Activated T-cell treated with anti-CD3 and anti-CD28 coated beads, Interleukin-2, amount 50 U/mL, for 72 hours (primary cell): ENCODE data around the gene LPP. TPM values are rescaled to one million over a fixed set of nuclear protein-coding genes. Genes with fewer than 3 reads are reported as not detected.

Source experiments
- ATAC-seq, 2 donors: fragments of 150-1000 bp; cut with Tn5 transposase; replicated peaks in 1 of 2; 2 replicates each; pipeline ENCODE4 v1.10.0; 2021; ENCODE audit warnings: moderate library complexity in 2 of 2, mild to moderate bottlenecking in 1 of 2
- DNase-seq, 2 donors: peaks; one replicate each; pipeline ENCODE4 v3.0.0; 2021 to 2022; ENCODE audit warnings: mixed read lengths in 1 of 2
- H3K27ac Mint-ChIP-seq: one replicate; pipeline ENCODE4 v1.8.0; 2022; ENCODE audit warnings: mild to moderate bottlenecking, moderate library complexity, mixed read lengths
- H3K27me3 Mint-ChIP-seq: one replicate; pipeline ENCODE4 v1.8.0; 2022; ENCODE audit warnings: low read depth, mixed read lengths
- H3K36me3 Mint-ChIP-seq, 2 donors: one replicate each; pipeline ENCODE4 v1.8.0; 2022; ENCODE audit warnings: mixed read lengths in 2 of 2, mild to moderate bottlenecking in 1 of 2; ENCODE audit not compliant: insufficient read depth in 2 of 2
- H3K4me1 Mint-ChIP-seq: one replicate; pipeline ENCODE4 v1.8.0; 2022; ENCODE audit warnings: low read depth, mixed read lengths
- H3K4me3 Mint-ChIP-seq, 2 donors: one replicate each; pipeline ENCODE4 v1.8.0; 2022; ENCODE audit warnings: mild to moderate bottlenecking in 2 of 2, mixed read lengths in 2 of 2, moderate library complexity in 2 of 2
- H3K9me3 Mint-ChIP-seq, 2 donors: one replicate each; pipeline ENCODE4 v1.8.0; 2022; ENCODE audit warnings: mixed read lengths in 2 of 2
- total RNA-seq, 2 donors: library from RNA; stranded (reverse); gene quantifications; one replicate each; pipeline ENCODE4 v1.2.3, GENCODE V29; 2022

Gene LPP
- total RNA-seq, 2 donors from 2014 or later, result 50.4 to 67.7 TPM

DNA sequence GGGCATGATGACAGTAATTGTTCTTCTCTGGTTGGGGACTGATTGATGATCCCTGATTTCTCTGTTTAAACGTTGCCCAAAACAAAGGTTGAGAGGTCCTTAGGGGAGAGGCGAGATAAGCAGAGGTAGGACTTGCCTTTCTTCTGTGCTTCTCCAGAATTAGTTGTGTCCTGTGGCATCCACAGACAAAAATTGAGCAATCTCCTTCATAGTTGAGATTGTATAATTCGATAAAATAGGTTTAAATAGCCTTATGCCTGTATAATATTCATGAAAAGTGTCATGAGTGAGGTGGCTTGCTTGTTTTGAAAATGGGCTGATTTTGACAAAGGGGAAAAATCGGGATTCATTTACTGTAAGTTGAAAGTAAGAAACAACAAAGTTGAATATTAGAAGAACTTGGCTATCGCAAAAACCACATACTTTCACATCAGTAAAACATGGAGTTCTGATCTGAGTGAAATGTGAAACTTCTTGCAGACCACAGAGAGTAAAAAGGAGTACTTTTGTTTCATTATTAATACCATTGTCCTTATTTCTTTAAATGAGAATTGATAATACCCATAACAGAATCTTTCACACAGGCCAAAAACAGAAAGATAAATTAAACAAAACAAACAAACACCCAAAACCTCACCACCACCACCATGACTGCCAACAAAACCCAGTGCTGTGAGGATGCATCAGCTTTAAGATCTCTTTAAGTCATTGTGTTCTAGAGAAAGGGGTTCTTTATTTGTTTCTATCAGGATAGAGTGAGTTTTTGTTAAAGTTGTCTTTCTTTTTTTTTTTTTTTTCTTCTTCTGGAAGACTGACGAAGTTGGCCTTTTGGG lies 155.7 kb downstream of the LPP start:
- peaks cover 23% of the 10 kb centered on the region for H3K4me1 Mint-ChIP-seq
- ATAC-seq (peak; percentile 86 to 89), DNase-seq (peak; percentile 46 to 51)
- no peaks in the 10 kb centered on the region for H3K27me3 Mint-ChIP-seq
- H3K4me3 Mint-ChIP-seq, result peak overlapping the region; percentile 46 to 57
- peaks cover 1 to 13% of the 10 kb centered on the region in 2 donors for H3K36me3 Mint-ChIP-seq
- H3K27ac Mint-ChIP-seq, result peak overlapping the region; percentile 64
- no peaks in the 10 kb centered on the region for H3K9me3 Mint-ChIP-seq

DNA sequence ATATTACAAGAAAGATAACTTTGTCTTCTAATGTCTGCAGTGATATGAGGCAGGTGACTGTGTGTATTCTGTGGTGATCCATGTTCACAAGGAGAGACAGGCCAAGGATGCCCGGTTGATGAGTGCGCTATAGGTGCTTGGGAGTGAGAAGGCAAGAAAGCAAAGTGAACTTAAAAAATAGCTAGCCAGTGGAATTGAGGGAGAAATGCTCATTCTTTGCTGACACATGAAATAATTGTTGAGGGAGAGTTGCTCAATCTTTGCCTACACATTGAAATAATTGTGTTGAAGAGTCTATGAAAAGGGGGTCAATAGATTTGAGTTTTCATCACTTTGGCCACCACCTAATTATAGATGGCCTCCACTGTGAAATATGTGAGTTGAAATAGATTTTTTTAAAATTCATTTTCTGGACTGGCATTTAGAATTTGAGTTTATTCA lies 156.3 kb downstream of the LPP start:
- Mint-ChIP-seq H3K9me3 (no peaks in the 10 kb centered on the region), H3K36me3 (peaks cover 1 to 13% of the 10 kb centered on the region in 2 donors), H3K27me3 (no peaks in the 10 kb centered on the region), H3K27ac (peak overlapping the region; percentile 64), H3K4me1 (peaks cover 21% of the 10 kb centered on the region), H3K4me3 (peak overlapping the region; percentile 46 to 57)
- no peak for DNase-seq
- ATAC-seq, result peak; percentile 42 to 43

DNA sequence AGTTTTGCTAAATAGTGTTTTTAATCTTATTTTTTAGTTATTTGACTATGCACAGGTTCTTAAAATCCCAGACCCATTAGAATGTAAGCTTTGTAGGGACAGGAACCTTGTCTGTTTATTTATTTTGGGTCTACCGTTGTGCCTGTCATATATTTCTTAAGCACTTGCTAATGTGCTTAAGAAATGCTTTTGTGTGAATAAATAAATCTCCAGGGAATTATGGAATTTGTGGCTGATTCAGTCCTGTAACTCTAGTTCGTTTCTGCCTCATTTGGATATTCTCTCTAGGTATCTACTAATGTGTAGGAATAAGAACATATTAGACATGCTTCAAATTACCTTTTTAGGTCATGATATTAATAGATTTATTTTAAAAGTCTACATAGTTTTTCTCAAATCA lies 161.6 kb downstream of the LPP start:
- no peak for DNase-seq
- H3K27ac Mint-ChIP-seq, result no peak overlapping the region
- no peak overlapping the region for H3K4me3 Mint-ChIP-seq
- H3K9me3 Mint-ChIP-seq, result no peaks in the 10 kb centered on the region
- ATAC-seq, result no peak
- peaks cover 34% of the 10 kb centered on the region for H3K4me1 Mint-ChIP-seq
- peaks cover 2 to 7% of the 10 kb centered on the region in 2 donors for H3K36me3 Mint-ChIP-seq
- H3K27me3 Mint-ChIP-seq, result peaks cover 5% of the 10 kb centered on the region

DNA sequence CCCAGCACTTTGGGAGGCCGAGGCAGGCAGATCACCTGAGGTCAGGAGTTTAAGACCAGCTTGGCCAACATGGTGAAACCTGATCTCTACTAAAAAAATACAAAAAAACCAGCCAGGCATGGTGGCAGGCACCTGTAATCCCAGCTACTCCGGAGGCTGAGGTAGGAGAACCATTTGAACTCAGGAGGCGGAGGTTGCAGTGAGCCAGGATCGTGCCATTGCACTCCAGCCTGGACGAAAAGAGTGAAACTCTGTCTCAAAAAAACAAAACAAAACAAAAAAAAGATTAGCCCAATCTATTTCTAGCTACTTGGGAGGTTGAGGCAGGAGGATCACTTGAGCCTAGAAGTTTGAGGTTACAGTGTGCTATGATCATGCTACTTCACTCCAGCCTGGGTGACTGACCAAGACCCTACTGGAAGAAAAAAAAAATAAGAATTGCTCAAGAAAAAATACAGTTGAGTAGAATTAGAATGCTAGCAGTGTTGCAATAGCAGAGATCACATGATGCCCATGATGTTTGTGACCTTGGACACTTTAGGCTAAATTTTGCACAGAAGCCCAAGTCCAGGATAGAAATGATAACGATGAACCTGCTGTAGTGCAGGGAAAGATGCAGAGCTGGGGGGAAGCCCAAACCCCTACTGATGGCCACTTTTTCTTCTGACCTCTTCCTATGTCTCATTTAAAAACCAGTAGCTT lies 162.2 kb downstream of the LPP start:
- Mint-ChIP-seq H3K36me3 (peaks cover 2 to 5% of the 10 kb centered on the region in 2 donors), H3K4me1 (peaks cover 38% of the 10 kb centered on the region), H3K4me3 (peak overlapping the region; percentile 40 to 57), H3K27ac (no peak overlapping the region), H3K9me3 (no peaks in the 10 kb centered on the region), H3K27me3 (peaks cover 5% of the 10 kb centered on the region)
- DNase-seq (no peak), ATAC-seq (peak; percentile 66 to 88)

DNA sequence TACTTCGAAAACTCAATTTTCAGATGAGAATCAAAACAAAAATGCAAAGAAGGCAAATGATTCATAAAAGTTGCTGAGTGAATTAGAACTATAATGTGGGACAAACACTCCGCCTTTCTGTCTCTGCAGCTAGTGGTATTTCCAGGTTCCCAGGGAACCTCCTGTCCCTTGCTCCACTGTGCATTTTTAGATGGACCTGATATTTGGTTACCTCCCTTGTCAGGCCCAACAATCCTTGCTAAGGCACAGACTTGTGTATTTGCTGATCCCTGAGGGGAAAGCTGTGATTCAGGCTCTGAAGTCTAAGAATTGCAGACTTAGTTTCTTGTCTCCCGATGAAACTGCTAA lies 162.7 kb downstream of the LPP start:
- H3K27me3 Mint-ChIP-seq, result peaks cover 5% of the 10 kb centered on the region
- no peak for DNase-seq
- ATAC-seq, result peak; percentile 63 to 89
- peaks cover 44% of the 10 kb centered on the region for H3K4me1 Mint-ChIP-seq
- H3K27ac Mint-ChIP-seq, result no peak overlapping the region
- no peaks in the 10 kb centered on the region for H3K9me3 Mint-ChIP-seq
- H3K36me3 Mint-ChIP-seq, result peaks cover 2% of the 10 kb centered on the region in 2 donors
- H3K4me3 Mint-ChIP-seq, result peak overlapping the region; percentile 40 to 57

DNA sequence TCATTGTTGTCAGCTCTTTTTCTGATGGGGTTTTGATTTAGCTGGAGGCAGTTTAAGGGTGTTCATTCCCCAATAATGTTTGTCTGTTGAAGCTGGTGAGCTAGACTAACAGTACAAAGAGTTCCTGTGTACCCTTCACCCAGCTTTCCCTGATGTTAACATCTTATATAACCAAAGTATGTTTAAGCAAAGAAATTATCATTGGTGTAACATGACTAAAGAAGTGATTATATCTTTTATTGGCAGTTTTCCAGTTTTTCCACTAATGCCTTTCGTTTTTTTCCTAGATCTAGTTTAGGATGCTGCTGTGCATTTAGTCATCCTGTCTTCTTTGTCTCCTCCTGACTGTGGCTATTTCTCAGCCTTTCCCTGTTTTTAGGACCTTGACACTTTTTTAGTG lies 165.6 kb downstream of the LPP start:
- peaks cover 5% of the 10 kb centered on the region in 2 donors for H3K36me3 Mint-ChIP-seq
- no peak for ATAC-seq
- DNase-seq, result no peak
- no peak overlapping the region for H3K4me3 Mint-ChIP-seq
- H3K27me3 Mint-ChIP-seq, result peaks cover 5% of the 10 kb centered on the region
- no peak overlapping the region for H3K27ac Mint-ChIP-seq
- peaks cover 0 to 2% of the 10 kb centered on the region in 2 donors for H3K9me3 Mint-ChIP-seq
- peaks cover 72% of the 10 kb centered on the region for H3K4me1 Mint-ChIP-seq

DNA sequence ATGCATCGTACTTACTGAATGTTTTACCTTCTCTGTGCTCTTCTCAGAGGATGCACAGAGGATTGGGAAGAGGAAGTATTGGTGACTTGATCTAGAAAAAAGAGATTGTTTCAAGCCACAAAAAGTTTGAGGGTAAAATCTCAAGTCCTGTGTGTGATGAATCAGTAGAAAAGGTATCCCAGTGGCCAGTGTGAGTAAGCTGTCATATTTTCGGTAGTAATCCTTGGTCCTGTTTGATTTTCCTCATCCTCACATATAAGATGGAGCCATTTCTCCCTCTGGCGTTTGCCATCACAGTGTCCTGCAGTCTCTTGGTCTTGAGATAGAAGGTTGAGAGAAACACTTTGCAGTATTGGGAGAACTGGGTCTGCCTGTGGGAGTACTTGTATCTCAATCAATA lies 166.8 kb downstream of the LPP start:
- H3K4me3 Mint-ChIP-seq, result no peak overlapping the region
- H3K27me3 Mint-ChIP-seq, result peaks cover 5% of the 10 kb centered on the region
- peaks cover 82% of the 10 kb centered on the region for H3K4me1 Mint-ChIP-seq
- H3K9me3 Mint-ChIP-seq, result peaks cover 0 to 3% of the 10 kb centered on the region in 2 donors
- H3K36me3 Mint-ChIP-seq, result peaks cover 6 to 9% of the 10 kb centered on the region in 2 donors
- ATAC-seq, result no peak
- no peak overlapping the region for H3K27ac Mint-ChIP-seq
- no peak for DNase-seq

DNA sequence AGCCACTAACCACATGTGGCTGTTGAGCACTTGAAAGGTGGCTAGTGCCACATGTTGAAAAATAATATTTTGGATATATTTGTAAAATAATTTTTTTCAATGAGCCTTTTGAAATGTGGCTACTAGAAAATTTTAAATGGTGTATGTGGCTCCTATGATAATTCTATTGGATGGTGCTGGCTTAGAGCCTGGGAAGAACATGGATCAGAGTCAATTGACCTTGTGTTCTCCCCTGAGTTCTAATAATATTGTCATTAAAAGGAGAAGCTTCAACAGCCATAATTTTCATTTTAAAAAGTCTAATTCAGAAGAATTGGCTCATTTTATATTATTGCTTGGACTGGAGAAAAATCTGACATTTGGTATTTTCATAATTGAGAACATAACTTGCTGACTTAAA lies 167.3 kb downstream of the LPP start:
- H3K4me1 Mint-ChIP-seq, result peaks cover 82% of the 10 kb centered on the region
- DNase-seq, result no peak
- peaks cover 6 to 9% of the 10 kb centered on the region in 2 donors for H3K36me3 Mint-ChIP-seq
- H3K27me3 Mint-ChIP-seq, result peaks cover 5% of the 10 kb centered on the region
- no peak overlapping the region for H3K27ac Mint-ChIP-seq
- H3K9me3 Mint-ChIP-seq, result peaks cover 0 to 3% of the 10 kb centered on the region in 2 donors
- ATAC-seq, result no peak
- no peak overlapping the region for H3K4me3 Mint-ChIP-seq

DNA sequence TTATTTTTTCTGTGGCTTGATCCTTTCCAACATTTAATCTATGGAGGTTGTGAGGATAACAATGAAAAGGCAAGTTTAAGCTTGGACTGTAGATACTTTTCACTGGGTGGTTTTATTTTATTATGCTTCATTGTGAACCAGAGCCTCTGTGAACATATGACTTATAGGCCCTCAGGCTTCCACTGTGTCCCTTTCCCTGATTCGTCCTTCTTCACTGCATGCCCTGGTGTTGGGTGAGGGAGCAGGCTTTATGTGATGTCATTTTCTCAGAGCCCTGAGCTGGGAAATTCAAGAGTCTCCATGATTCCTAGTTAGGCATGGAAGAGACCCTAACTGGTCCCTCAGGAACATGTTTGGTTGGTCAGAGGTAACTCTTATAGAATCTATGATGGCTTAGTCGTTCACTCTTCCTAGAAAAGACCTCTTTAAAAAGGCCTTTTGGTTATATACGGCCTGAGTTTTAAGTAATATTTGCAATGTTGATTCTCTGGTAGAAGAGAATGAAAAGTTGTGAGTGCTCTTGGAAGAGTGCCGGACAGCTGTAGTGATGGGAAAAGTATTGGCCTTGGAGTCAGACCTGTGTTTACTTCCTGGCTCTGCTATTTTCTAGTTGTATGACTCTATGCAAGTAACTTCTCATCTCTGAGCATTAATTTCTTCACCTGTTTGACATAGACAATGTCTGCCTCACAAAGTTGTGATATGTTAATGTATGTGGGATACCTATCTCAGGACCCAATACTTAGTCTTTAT lies 168.4 kb downstream of the LPP start:
- H3K27ac Mint-ChIP-seq, result peak overlapping the region; percentile 39
- ATAC-seq, result peak; percentile 3 to 8
- H3K4me1 Mint-ChIP-seq, result peaks cover 84% of the 10 kb centered on the region
- H3K9me3 Mint-ChIP-seq, result peaks cover 0 to 3% of the 10 kb centered on the region in 2 donors
- no peaks in the 10 kb centered on the region for H3K27me3 Mint-ChIP-seq
- H3K4me3 Mint-ChIP-seq, result peak overlapping the region; percentile 39 to 59
- no peak for DNase-seq
- H3K36me3 Mint-ChIP-seq, result peaks cover 6 to 9% of the 10 kb centered on the region in 2 donors

DNA sequence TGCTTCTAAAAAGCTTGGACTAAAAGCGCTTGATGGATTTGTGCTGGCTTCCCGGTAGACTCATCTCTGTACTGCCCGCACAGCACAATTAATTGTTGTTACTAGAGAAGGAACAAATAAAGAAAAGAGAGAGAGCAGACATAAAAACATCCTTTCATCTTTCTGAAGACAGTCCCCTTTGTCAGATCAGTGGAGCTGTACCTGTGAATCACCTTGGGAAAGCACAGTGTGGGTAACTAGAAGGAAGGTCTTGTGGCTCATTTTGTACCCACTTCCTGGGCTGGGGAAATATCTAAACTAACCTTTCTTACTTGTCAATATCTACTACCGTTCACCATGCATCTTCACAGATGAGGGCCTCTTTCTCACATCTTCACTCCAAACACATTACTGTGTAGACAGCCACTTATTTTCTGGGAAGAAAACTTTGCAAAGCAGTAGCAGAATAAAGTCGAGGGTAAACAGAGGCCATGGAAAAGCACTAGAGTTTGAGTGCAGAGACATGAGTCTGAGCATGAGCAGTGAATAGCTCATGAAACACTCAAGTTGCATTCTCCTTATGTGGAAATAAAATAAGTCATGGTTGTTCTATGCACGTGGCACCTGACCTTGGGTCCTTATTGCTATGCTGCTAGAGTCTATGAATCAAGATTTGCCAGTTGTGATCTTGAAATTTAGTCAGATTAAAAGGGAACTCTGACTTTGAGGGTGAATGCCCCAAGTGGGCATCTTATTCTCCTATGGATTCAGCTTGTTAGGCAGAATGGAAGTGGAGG lies 169.3 kb downstream of the LPP start:
- peak overlapping the region; percentile 39 to 59 for H3K4me3 Mint-ChIP-seq

DNA sequence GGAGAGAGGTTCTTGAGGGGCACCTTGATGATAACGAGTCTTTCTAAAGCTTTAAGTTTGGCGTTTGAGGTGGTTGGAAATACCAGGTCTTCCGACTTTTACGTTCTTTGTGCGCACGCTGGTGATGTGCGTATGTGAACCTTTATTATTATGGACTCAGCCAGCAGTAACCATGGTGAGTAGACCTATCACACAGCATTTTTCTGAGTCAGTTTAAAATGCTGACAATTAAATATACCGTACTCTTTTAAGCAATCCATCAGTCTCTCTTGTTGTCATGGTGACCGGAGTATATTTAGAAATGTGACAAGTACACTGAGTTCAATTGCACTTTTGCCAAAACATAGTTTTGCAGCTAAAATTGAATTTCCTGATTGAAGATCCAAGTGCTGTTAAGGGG lies 172.2 kb downstream of the LPP start:
- DNase-seq (no peak), ATAC-seq (no peak)
- Mint-ChIP-seq H3K4me3 (no peak overlapping the region), H3K27ac (no peak overlapping the region), H3K36me3 (peaks cover 7% of the 10 kb centered on the region in 2 donors), H3K27me3 (no peaks in the 10 kb centered on the region), H3K4me1 (peaks cover 86% of the 10 kb centered on the region), H3K9me3 (peaks cover 0 to 3% of the 10 kb centered on the region in 2 donors)

More for the DNA sequence above, 169.3 kb downstream of the LPP start:
- H3K36me3 Mint-ChIP-seq, result peaks cover 6 to 7% of the 10 kb centered on the region in 2 donors
- peaks cover 80% of the 10 kb centered on the region for H3K4me1 Mint-ChIP-seq
- peak overlapping the region; percentile 39 for H3K27ac Mint-ChIP-seq
- peaks cover 0 to 3% of the 10 kb centered on the region in 2 donors for H3K9me3 Mint-ChIP-seq
- ATAC-seq, result peak; percentile 95 to 96
- DNase-seq, result peak; percentile 64 to 68
- H3K27me3 Mint-ChIP-seq, result no peaks in the 10 kb centered on the region

DNA sequence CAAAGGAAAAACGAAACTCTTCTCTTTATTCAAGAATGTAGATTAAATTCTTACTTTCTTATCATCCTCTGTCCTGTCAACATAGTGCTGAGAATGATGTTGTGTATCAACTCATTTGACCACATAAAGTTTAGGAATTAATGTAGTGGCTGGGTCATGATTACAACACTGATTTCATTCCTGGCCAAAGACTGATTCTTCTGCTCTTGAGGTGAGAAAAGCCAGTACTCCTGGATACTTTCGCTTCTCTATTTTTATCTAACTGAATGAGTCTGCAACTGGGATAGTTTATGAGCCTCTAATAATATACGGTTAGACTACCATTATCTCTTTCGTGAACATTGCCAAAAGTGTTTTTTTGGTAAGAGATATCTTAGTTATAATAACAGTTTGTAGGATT lies 173.0 kb downstream of the LPP start:
- no peaks in the 10 kb centered on the region for H3K27me3 Mint-ChIP-seq
- H3K27ac Mint-ChIP-seq, result no peak overlapping the region
- H3K4me1 Mint-ChIP-seq, result peaks cover 82% of the 10 kb centered on the region
- peaks cover 7 to 9% of the 10 kb centered on the region in 2 donors for H3K36me3 Mint-ChIP-seq
- ATAC-seq, result no peak
- peaks cover 0 to 3% of the 10 kb centered on the region in 2 donors for H3K9me3 Mint-ChIP-seq
- peak overlapping the region in 1 of 2 donors; percentile 7 for H3K4me3 Mint-ChIP-seq
- DNase-seq, result no peak
